Smooth muscle cell (in vitro differentiated cells): Measurements from ENCODE around the gene CCDC57. TPM values are rescaled to one million over a fixed set of nuclear protein-coding genes. Genes with fewer than 3 reads are reported as not detected.
A peak's percentile ranks its signal among the peaks of the same experiment; 100 is the strongest.

Source experiments
- DNase-seq: peaks from one replicate; lab custom pipeline; 2025; ENCODE audit not compliant: unreplicated experiment; lab: John Stamatoyannopoulos, UW
- H2AFZ ChIP-seq: fragments of 200-600 bp; sonication (generic); 2 replicates; pipeline ENCODE4 v1.6.0; 2016; ENCODE audit warnings: antibody characterized with exemption, low read depth, mild to moderate bottlenecking
- H3F3A ChIP-seq: fragments of 200-600 bp; sonication (generic); 2 replicates; pipeline ENCODE4 v1.6.0; 2017; ENCODE audit warnings: antibody characterized with exemption, low read depth
- H3K27ac ChIP-seq: fragments of 200-600 bp; sonication (generic); 2 replicates; pipeline ENCODE4 v1.5.1; 2016; ENCODE audit warnings: low read depth, mild to moderate bottlenecking
- H3K27me3 ChIP-seq: fragments of 200-600 bp; sonication (generic); 2 replicates; pipeline ENCODE4 v1.6.1; 2016; ENCODE audit warnings: low read depth, mild to moderate bottlenecking
- H3K36me3 ChIP-seq: fragments of 200-600 bp; sonication (generic); 2 replicates; pipeline ENCODE4 v1.5.1; 2016; ENCODE audit warnings: low read depth
- H3K4me1 ChIP-seq: fragments of 200-600 bp; sonication (generic); 2 replicates; pipeline ENCODE4 v1.5.1; 2016; ENCODE audit warnings: low read depth
- H3K4me2 ChIP-seq: fragments of 200-600 bp; sonication (generic); 2 replicates; pipeline ENCODE4 v1.6.0; 2016; ENCODE audit warnings: mild to moderate bottlenecking
- H3K4me3 ChIP-seq: fragments of 200-600 bp; sonication (generic); 2 replicates; pipeline ENCODE4 v1.5.1; 2016; ENCODE audit warnings: mild to moderate bottlenecking
- H3K79me2 ChIP-seq: fragments of 200-600 bp; sonication (generic); 2 replicates; pipeline ENCODE4 v1.6.0; 2016; ENCODE audit warnings: low read depth, mild to moderate bottlenecking
- H3K9ac ChIP-seq: fragments of 200-600 bp; sonication (generic); 2 replicates; pipeline ENCODE4 v1.6.0; 2016; ENCODE audit warnings: low read depth
- H3K9me3 ChIP-seq: fragments of 200-600 bp; sonication (generic); replicated peaks from 2 replicates; pipeline ENCODE4 v1.5.1; 2016; ENCODE audit warnings: low read depth
- H4K20me1 ChIP-seq: fragments of 200-600 bp; sonication (generic); 2 replicates; pipeline ENCODE4 v1.6.0; 2016; ENCODE audit warnings: low read depth
- WGBS: methylation state at CpG from one replicate; pipeline ENCODE4 v1.1.7; 2016; ENCODE audit warnings: low lambda C conversion rate; 5-methylcytosine and 5-hydroxymethylcytosine counted together
- polyA plus RNA-seq: library from polyadenylated mRNA; unstranded; fragments of >200 nt; fragmentation: Nextera tagmentation; extraction: Ambion mirVana; gene quantifications from 2 replicates; pipeline ENCODE4 v1.2.1, GENCODE V29; 2016
- total RNA-seq: library from RNA; depleted of rRNA; stranded (reverse); fragments of >200 nt; gene quantifications from 2 replicates; pipeline ENCODE4 v1.2.3, GENCODE V29; 2014
- TF ChIP-seq, protein P1 (sequence below): fragments of 200-600 bp; sonication (generic); IDR thresholded peaks from 2 replicates; pipeline ENCODE4 v1.5.1; 2017; ENCODE audit warnings: borderline replicate concordance, mild to moderate bottlenecking, antibody characterized with exemption; ENCODE audit not compliant: insufficient read depth, poor library complexity, severe bottlenecking

CCDC57 gene
- total and polyA plus RNA-seq, 2 experiments from 2014 or later = 18.3 to 23.1 TPM

DNA sequence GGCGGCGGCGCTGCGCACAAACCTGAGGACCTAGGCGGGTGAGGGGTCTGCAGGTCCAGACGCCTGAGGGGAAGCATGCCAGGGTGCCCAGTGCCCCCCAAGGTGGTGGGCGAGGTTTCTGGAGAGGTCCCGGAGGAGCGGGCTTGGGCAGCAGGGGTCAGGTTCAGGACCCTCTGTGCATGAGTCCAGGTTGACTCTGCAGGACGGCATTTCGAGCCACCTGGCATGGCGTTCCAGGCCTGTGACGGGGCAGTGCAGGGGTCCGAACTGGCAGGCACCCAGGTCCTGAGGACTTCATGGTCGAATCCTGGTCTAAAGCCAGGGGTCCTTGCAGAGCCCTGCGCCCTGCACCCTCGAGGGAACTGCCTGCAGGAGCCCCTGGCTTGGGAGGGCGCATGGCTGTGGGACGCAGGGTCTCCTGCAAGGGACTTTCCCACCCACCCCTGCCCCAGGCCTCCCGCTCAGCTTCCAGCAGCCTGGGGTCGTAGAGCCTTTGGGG lies 19.7 kb upstream of the CCDC57 start:
- Histone ChIP-seq H3K79me2 (peaks cover 83% of the 10 kb centered on the region), H2AFZ (no peak overlapping the region), H3K4me3 (peak overlapping the region; percentile 79), H3K27ac (peak overlapping the region; percentile 7), H3K9me3 (no peaks in the 10 kb centered on the region), H3F3A (no peaks in the 10 kb centered on the region), H3K9ac (no peak overlapping the region), H3K27me3 (no peaks in the 10 kb centered on the region), H4K20me1 (peaks cover 84% of the 10 kb centered on the region), H3K4me2 (peak overlapping the region; percentile 98), H3K36me3 (no peaks in the 10 kb centered on the region), H3K4me1 (peaks cover 20% of the 10 kb centered on the region)
- no peak for DNase-seq
- whole genome bisulfite sequencing = 88% methylated on average over 21 of the region's 21 CpGs
- TF ChIP-seq, protein P1, sequence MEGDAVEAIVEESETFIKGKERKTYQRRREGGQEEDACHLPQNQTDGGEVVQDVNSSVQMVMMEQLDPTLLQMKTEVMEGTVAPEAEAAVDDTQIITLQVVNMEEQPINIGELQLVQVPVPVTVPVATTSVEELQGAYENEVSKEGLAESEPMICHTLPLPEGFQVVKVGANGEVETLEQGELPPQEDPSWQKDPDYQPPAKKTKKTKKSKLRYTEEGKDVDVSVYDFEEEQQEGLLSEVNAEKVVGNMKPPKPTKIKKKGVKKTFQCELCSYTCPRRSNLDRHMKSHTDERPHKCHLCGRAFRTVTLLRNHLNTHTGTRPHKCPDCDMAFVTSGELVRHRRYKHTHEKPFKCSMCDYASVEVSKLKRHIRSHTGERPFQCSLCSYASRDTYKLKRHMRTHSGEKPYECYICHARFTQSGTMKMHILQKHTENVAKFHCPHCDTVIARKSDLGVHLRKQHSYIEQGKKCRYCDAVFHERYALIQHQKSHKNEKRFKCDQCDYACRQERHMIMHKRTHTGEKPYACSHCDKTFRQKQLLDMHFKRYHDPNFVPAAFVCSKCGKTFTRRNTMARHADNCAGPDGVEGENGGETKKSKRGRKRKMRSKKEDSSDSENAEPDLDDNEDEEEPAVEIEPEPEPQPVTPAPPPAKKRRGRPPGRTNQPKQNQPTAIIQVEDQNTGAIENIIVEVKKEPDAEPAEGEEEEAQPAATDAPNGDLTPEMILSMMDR = no peak

DNA sequence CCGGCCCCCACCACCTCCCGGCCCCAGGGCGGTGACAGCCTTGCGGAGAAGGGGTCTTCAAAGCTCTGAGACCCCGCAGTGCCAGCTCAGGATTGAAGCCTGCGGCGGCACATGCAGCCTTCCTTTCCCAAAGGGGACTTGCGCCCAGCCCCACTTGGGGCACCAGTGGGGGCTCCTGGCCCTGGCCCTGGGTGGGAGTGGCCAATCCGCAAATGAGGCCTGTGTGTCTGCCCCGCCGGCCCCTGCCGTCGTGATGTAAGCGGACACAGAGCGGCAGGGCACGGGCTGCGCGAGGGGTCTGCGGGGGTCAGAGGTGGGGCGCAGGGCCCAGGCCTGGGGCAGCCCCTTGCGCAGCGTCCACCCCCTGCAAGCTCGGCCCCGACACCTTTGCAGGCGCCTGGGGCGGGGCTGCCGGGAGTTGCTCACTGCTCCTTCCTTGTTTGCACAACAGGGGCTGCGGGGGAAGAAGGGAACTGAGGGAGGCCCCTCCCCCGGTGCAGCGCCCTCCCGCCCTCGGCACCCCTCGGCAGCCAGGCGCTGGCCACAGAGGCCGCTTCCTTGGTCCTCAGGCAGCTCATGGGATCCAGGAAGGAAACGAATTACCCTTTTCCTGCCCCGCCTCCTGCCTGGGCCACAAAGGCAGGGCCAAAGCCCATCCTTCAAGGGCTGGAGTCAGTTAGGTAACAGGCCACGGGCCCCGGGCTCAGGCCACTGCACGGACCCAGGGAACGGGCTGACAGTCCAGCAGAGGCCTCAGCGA lies 19.1 kb upstream of the CCDC57 start:
- Histone ChIP-seq H3K4me2 (peak overlapping the region; percentile 98), H3K27me3 (no peaks in the 10 kb centered on the region), H3K36me3 (no peaks in the 10 kb centered on the region), H3K9me3 (no peaks in the 10 kb centered on the region), H3K79me2 (peaks cover 79% of the 10 kb centered on the region), H3K27ac (peak overlapping the region; percentile 7), H3K4me3 (peak overlapping the region; percentile 79), H3F3A (no peaks in the 10 kb centered on the region), H2AFZ (no peak overlapping the region), H4K20me1 (peaks cover 78% of the 10 kb centered on the region), H3K9ac (peak overlapping the region; percentile 78), H3K4me1 (peaks cover 20% of the 10 kb centered on the region)
- 6% methylated on average over 34 of the region's 42 CpGs for WGBS
- TF ChIP-seq, protein P1 = no peak
- peak; percentile 63 for DNase-seq

DNA sequence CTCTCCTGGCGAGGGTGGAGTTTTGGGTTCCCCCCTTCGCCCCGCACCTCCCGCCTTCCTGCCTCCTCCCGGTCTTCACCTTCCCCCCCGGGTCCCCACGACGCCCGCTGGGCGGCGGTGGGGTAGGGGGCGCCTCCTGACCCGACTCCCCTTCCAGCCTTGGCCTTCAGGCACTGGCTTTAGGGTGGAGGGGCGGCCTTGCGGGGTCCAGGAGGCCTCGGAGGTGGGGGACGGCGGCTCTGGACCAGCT lies 18.6 kb upstream of the CCDC57 start:
- TF ChIP-seq, protein P1 = no peak
- Histone ChIP-seq H3K4me1 (peaks cover 20% of the 10 kb centered on the region), H2AFZ (no peak overlapping the region), H3K36me3 (no peaks in the 10 kb centered on the region), H3K9ac (peak overlapping the region; percentile 78), H3K9me3 (no peaks in the 10 kb centered on the region), H3K27ac (peak overlapping the region; percentile 7), H3K79me2 (peaks cover 73% of the 10 kb centered on the region), H3K4me3 (peak overlapping the region; percentile 79), H3K27me3 (no peaks in the 10 kb centered on the region), H3F3A (no peaks in the 10 kb centered on the region), H4K20me1 (peaks cover 73% of the 10 kb centered on the region), H3K4me2 (peak overlapping the region; percentile 98)
- DNase-seq = no peak
- 2% methylated on average over 10 of the region's 18 CpGs for WGBS
